Thyroid gland (tissue), 4 donors: ENCODE data around the gene PPEF1.

ENCODE experiments used
- CTCF ChIP-seq, 6 experiments: fragments of 200-600 bp in 3 of 6; fragments of 450-650 bp in 3 of 6; sonication (generic) in 3 of 6; IDR thresholded peaks; one replicate each; pipeline ENCODE4 v1.5.1; 2016 to 2019; ENCODE audit warnings: antibody characterized with exemption in 6 of 6, mild to moderate bottlenecking in 2 of 6, inconsistent platforms in 1 of 6, moderate library complexity in 1 of 6
- POLR2A ChIP-seq, 2 donors: fragments of 450-650 bp; IDR thresholded peaks; one replicate each; pipeline ENCODE4 v1.6.1; 2017; ENCODE audit warnings: antibody characterized with exemption in 2 of 2, mild to moderate bottlenecking in 2 of 2, moderate library complexity in 1 of 2

GRCh38 chrX:18722500-18723071 lies 15.1 kb downstream of the PPEF1 start:
- no peak for TF ChIP-seq CTCF (IDR thresholded peaks at IDR 0.05)
- no peak for TF ChIP-seq POLR2A (IDR thresholded peaks at IDR 0.05)
